ENCODE data around the gene ZDHHC14. TPM values are rescaled to one million over a fixed set of nuclear protein-coding genes. Genes with fewer than 3 reads are reported as not detected.

The ZDHHC14 gene
- total and polyA plus RNA-seq, 2 experiments from 2014 or later: 3.0 to 7.4 TPM

DNA sequence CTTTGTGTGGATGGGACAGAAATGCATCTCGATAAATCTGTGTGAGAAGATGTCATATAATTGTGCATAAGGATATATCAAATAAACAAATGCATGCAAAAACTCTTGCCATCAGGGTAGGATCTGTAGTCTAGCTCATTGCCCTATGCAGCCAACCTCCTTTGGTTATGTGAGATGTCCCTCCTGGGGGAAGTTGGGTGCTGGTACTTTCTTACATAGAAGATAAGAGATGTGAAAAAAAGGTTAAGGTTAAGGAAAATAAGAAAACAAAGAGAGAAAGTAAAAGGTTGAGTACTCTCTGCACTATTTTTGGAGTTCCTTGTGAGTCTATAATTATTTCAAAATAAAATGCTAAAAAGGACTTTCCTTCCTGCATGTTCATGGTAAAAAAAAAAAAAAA is 30.4 kb downstream of the ZDHHC14 start:
- H3K36me3 Mint-ChIP-seq (ENCODE audit: low read depth): 0 out of 3 replicates have a peak, but pooled peaks cover 4% of the 10 kb centered on the region
- no peaks in the 10 kb centered on the region for H3K36me3 ChIP-seq (ENCODE audit: insufficient read depth)
- no peak for DNase-seq (ENCODE audit: low spot score)
- no peaks in the 10 kb centered on the region for H3K27me3 ChIP-seq (ENCODE audit: insufficient read depth)
- H3K4me1 Mint-ChIP-seq: peaks cover 18% of the 10 kb centered on the region
- no peaks in the 10 kb centered on the region for H3F3A ChIP-seq (replicated peaks; ENCODE audit: low read depth)
- no peak for ATAC-seq
- no peak overlapping the region for H2AFZ ChIP-seq
- H3K27me3 Mint-ChIP-seq (ENCODE audit: insufficient read depth, low read depth, poor library complexity): peaks cover 5% of the 10 kb centered on the region
- no peaks in the 10 kb centered on the region; the same call in 1 of the 2 replicates for H3K9me2 ChIP-seq (ENCODE audit: insufficient read depth)
- TF ChIP-seq, protein P1, sequence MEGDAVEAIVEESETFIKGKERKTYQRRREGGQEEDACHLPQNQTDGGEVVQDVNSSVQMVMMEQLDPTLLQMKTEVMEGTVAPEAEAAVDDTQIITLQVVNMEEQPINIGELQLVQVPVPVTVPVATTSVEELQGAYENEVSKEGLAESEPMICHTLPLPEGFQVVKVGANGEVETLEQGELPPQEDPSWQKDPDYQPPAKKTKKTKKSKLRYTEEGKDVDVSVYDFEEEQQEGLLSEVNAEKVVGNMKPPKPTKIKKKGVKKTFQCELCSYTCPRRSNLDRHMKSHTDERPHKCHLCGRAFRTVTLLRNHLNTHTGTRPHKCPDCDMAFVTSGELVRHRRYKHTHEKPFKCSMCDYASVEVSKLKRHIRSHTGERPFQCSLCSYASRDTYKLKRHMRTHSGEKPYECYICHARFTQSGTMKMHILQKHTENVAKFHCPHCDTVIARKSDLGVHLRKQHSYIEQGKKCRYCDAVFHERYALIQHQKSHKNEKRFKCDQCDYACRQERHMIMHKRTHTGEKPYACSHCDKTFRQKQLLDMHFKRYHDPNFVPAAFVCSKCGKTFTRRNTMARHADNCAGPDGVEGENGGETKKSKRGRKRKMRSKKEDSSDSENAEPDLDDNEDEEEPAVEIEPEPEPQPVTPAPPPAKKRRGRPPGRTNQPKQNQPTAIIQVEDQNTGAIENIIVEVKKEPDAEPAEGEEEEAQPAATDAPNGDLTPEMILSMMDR (conservative IDR thresholded peaks at IDR 0.05; ENCODE audit: low read depth in 2 of 2): no peak
- TF ChIP-seq, protein P2, sequence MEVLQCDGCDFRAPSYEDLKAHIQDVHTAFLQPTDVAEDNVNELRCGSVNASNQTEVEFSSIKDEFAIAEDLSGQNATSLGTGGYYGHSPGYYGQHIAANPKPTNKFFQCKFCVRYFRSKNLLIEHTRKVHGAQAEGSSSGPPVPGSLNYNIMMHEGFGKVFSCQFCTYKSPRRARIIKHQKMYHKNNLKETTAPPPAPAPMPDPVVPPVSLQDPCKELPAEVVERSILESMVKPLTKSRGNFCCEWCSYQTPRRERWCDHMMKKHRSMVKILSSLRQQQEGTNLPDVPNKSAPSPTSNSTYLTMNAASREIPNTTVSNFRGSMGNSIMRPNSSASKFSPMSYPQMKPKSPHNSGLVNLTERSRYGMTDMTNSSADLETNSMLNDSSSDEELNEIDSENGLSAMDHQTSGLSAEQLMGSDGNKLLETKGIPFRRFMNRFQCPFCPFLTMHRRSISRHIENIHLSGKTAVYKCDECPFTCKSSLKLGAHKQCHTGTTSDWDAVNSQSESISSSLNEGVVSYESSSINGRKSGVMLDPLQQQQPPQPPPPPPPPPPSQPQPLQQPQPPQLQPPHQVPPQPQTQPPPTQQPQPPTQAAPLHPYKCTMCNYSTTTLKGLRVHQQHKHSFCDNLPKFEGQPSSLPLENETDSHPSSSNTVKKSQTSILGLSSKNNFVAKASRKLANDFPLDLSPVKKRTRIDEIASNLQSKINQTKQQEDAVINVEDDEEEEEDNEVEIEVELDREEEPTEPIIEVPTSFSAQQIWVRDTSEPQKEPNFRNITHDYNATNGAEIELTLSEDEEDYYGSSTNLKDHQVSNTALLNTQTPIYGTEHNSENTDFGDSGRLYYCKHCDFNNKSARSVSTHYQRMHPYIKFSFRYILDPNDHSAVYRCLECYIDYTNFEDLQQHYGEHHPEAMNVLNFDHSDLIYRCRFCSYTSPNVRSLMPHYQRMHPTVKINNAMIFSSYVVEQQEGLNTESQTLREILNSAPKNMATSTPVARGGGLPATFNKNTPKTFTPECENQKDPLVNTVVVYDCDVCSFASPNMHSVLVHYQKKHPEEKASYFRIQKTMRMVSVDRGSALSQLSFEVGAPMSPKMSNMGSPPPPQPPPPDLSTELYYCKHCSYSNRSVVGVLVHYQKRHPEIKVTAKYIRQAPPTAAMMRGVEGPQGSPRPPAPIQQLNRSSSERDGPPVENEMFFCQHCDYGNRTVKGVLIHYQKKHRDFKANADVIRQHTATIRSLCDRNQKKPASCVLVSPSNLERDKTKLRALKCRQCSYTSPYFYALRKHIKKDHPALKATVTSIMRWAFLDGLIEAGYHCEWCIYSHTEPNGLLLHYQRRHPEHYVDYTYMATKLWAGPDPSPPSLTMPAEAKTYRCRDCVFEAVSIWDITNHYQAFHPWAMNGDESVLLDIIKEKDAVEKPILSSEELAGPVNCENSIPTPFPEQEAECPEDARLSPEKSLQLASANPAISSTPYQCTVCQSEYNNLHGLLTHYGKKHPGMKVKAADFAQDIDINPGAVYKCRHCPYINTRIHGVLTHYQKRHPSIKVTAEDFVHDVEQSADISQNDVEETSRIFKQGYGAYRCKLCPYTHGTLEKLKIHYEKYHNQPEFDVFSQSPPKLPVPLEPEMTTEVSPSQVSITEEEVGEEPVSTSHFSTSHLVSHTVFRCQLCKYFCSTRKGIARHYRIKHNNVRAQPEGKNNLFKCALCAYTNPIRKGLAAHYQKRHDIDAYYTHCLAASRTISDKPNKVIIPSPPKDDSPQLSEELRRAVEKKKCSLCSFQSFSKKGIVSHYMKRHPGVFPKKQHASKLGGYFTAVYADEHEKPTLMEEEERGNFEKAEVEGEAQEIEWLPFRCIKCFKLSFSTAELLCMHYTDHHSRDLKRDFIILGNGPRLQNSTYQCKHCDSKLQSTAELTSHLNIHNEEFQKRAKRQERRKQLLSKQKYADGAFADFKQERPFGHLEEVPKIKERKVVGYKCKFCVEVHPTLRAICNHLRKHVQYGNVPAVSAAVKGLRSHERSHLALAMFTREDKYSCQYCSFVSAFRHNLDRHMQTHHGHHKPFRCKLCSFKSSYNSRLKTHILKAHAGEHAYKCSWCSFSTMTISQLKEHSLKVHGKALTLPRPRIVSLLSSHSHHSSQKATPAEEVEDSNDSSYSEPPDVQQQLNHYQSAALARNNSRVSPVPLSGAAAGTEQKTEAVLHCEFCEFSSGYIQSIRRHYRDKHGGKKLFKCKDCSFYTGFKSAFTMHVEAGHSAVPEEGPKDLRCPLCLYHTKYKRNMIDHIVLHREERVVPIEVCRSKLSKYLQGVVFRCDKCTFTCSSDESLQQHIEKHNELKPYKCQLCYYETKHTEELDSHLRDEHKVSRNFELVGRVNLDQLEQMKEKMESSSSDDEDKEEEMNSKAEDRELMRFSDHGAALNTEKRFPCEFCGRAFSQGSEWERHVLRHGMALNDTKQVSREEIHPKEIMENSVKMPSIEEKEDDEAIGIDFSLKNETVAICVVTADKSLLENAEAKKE (CRISPR knock-in tag; IDR thresholded peaks at IDR 0.05): no peak
- TF ChIP-seq POLR2AphosphoS5 (IDR thresholded peaks at IDR 0.05; ENCODE audit: low read depth) (no peak), EZH2 (IDR thresholded peaks at IDR 0.05; ENCODE audit: low read depth, unreplicated experiment) (no peak), CREB1 (CRISPR knock-in tag; IDR thresholded peaks at IDR 0.05; ENCODE audit: low read depth) (no peak), NANOG (IDR thresholded peaks at IDR 0.05; ENCODE audit: borderline replicate concordance) (no peak), JUNB (IDR thresholded peaks at IDR 0.05; ENCODE audit: unreplicated experiment) (no peak)
- TF ChIP-seq, protein P3, sequence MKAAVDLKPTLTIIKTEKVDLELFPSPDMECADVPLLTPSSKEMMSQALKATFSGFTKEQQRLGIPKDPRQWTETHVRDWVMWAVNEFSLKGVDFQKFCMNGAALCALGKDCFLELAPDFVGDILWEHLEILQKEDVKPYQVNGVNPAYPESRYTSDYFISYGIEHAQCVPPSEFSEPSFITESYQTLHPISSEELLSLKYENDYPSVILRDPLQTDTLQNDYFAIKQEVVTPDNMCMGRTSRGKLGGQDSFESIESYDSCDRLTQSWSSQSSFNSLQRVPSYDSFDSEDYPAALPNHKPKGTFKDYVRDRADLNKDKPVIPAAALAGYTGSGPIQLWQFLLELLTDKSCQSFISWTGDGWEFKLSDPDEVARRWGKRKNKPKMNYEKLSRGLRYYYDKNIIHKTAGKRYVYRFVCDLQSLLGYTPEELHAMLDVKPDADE (IDR thresholded peaks at IDR 0.05): no peak
- TF ChIP-seq, protein P4, sequence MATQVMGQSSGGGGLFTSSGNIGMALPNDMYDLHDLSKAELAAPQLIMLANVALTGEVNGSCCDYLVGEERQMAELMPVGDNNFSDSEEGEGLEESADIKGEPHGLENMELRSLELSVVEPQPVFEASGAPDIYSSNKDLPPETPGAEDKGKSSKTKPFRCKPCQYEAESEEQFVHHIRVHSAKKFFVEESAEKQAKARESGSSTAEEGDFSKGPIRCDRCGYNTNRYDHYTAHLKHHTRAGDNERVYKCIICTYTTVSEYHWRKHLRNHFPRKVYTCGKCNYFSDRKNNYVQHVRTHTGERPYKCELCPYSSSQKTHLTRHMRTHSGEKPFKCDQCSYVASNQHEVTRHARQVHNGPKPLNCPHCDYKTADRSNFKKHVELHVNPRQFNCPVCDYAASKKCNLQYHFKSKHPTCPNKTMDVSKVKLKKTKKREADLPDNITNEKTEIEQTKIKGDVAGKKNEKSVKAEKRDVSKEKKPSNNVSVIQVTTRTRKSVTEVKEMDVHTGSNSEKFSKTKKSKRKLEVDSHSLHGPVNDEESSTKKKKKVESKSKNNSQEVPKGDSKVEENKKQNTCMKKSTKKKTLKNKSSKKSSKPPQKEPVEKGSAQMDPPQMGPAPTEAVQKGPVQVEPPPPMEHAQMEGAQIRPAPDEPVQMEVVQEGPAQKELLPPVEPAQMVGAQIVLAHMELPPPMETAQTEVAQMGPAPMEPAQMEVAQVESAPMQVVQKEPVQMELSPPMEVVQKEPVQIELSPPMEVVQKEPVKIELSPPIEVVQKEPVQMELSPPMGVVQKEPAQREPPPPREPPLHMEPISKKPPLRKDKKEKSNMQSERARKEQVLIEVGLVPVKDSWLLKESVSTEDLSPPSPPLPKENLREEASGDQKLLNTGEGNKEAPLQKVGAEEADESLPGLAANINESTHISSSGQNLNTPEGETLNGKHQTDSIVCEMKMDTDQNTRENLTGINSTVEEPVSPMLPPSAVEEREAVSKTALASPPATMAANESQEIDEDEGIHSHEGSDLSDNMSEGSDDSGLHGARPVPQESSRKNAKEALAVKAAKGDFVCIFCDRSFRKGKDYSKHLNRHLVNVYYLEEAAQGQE (IDR thresholded peaks at IDR 0.05; ENCODE audit: unreplicated experiment): no peak
- H3K79me2 ChIP-seq (replicated peaks; ENCODE audit: insufficient read depth): no peaks in the 10 kb centered on the region
- no peak overlapping the region for H3K4me3 Mint-ChIP-seq
- no peak overlapping the region for H3K4me3 ChIP-seq
- no peaks in the 10 kb centered on the region for H3K9me3 Mint-ChIP-seq
- H3K4me1 ChIP-seq (ENCODE audit: insufficient read depth): peaks cover 6% of the 10 kb centered on the region; the same call in 1 of the 2 replicates
- H3K27ac ChIP-seq (ENCODE audit: low read depth): no peak overlapping the region
- no peak overlapping the region for H3K27ac Mint-ChIP-seq
- H4K20me1 ChIP-seq (replicated peaks; ENCODE audit: insufficient read depth): no peaks in the 10 kb centered on the region
- no peak overlapping the region for H3K4me2 ChIP-seq
